ENCODE results near the gene REX1BD. TPM values are rescaled to one million over a fixed set of nuclear protein-coding genes. Genes with fewer than 3 reads are reported as not detected.
"Not testable (repeated sequence)": the region's sequence is repeated elsewhere in the genome, so short reads cannot be mapped to it uniquely, and the experiment has no call there.

REX1BD gene
- total RNA-seq (10 to 100 TPM; 33.3 to 67.1 TPM), polyA plus RNA-seq (100 to 1,000 TPM in 1 of 2 donors, 10 to 100 TPM in 1; 22.9 to 192 TPM)
- long read RNA-seq, donor 1, transcript REX1BD-205 (4 exons, 1,081 nt) = minor isoform, 13 of 57 reads
- long read RNA-seq, donor 1, transcript REX1BD-201 (5 exons, 839 nt) = major isoform, 15 of 57 reads
- long read RNA-seq, donor 1, transcript REX1BD-202 (5 exons, 702 nt) = minor isoform, 6 of 57 reads
- long read RNA-seq, donor 1, partial matches to known transcripts = 13 of 57 reads
- long read RNA-seq, donor 1, other reads (novel, unspliced or antisense) = 3 of 57 reads
- long read RNA-seq, donor 2, transcript REX1BD-202 (5 exons, 702 nt) = minor isoform, 6 of 52 reads
- long read RNA-seq, donor 2, transcript REX1BD-201 (5 exons, 839 nt) = minor isoform, 5 of 52 reads
- long read RNA-seq, donor 2, transcript REX1BD-205 (4 exons, 1,081 nt) = major isoform, 8 of 52 reads
- long read RNA-seq, donor 2, partial matches to known transcripts = 29 of 52 reads
- long read RNA-seq, donor 2, other reads (novel, unspliced or antisense) = 1 of 52 reads

DNA sequence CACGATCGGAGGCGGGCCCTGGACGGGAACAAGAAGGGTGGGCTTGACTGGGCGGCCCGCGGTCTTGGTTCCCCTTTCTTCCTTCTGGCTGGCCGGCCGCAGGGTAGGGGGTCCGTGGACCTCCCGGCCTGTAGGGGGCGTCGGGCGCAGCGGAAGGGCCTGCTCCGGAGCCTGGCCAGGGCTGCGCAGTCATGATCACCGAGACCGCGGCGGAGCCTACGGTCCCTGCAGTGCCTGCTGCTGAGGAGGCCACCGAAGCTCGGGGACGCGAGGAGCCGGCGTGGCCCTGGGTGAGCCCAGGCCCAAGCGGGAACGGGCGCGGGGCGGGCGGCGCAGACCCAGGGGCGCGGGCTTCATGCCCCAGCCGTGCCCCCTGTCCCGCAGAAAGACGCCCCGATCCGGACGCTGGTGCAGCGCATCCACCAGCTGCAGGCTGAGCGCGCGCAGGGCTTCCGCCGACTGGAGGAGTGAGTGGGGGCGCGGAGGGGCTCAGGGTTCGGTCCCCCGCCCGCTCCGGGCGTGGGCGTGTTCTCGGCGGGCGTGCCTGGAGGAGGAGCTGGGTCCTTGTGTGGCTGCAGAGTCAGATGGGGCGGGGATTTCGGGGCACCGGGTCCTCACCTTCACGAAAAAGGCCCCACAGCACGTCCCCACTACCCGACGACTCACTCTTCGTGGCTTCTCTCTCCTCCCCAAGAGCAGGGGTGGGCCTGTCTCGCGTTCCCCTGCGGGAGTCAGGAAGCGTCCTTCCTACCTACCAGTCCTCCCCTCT lies at the start of gene REX1BD:
Gene REX1BD (plus strand): TSS at position 188 of the 769 bp plus-strand sequence. CDS start 4 bp downstream, at position 192.
- intact Hi-C loops (cut with DNase I) = loop anchor here in 1 of 2 donors (5.0 kb wide), 1 partner anchor 131 kb away; no protein-coding TSS in a partner anchor
- peak; percentile 92 for ATAC-seq (ENCODE audit: low FRiP score)
- DNase-seq = peak; percentile 95
- 1% methylated on average over 63 to 72 of the region's 72 CpGs for WGBS, 2 donors
- Histone ChIP-seq H3K4me1 (ENCODE audit: control insufficient read depth in 1 of 2, insufficient read depth in 2 of 2, low read length in 2 of 2) (no peaks in the 10 kb centered on the region), H3K4me3 (ENCODE audit: low read length in 2 of 2) (peak within 1 kb of the TSS; percentile 68 to 80), H3K36me3 (ENCODE audit: control insufficient read depth in 1 of 2, insufficient read depth in 2 of 2, low read length in 1 of 2) (no peaks in the 10 kb centered on the region), H3K27me3 (ENCODE audit: control insufficient read depth in 1 of 2, insufficient read depth in 2 of 2, low read length in 1 of 2) (no peaks in the 10 kb centered on the region), H3K27ac (ENCODE audit: low read depth in 1 of 2, low read length in 2 of 2) (peak within 1 kb of the TSS in 1 of 2 donors; percentile 79), H3K9me3 (ENCODE audit: control insufficient read depth, low read length) (no peaks in the 10 kb centered on the region)

DNA sequence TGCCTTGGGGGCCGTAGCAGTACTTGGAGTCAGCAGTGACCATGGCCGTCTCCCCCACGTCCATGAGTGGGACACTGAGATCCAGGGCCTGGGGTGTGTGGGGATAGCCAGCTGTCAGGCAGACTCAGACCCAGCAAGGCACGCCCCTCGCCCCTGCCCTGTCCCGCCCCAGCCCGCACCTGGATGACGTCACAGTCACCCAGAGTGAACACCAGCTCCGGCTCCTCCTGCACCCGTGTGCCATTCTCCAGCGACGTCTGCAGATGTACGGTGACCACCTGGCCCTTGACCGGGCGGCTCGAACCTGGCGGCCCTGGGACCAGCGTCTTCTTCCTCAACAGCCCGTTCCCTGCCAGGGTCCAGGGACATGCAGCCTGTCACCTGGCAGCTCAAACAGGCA lies 49.2 kb upstream of the REX1BD start:
- Histone ChIP-seq H3K36me3 (ENCODE audit: control insufficient read depth in 1 of 2, insufficient read depth in 2 of 2, low read length in 1 of 2) (peaks cover 0 to 6% of the 10 kb centered on the region in 2 donors), H3K27me3 (ENCODE audit: control insufficient read depth in 1 of 2, insufficient read depth in 2 of 2, low read length in 1 of 2) (no peaks in the 10 kb centered on the region), H3K9me3 (ENCODE audit: control insufficient read depth, low read length) (no peaks in the 10 kb centered on the region), H3K4me1 (ENCODE audit: control insufficient read depth in 1 of 2, insufficient read depth in 2 of 2, low read length in 2 of 2) (no peaks in the 10 kb centered on the region), H3K4me3 (ENCODE audit: low read length in 2 of 2) (no peak overlapping the region), H3K27ac (ENCODE audit: low read depth in 1 of 2, low read length in 2 of 2) (no peak overlapping the region)
- DNase-seq (no peak), ATAC-seq (ENCODE audit: low FRiP score) (no peak)
- intact Hi-C loops (cut with DNase I) = no loop called here
- 94 to 95% methylated on average over 18 to 19 of the region's 19 CpGs for WGBS, 2 donors

- H3K27me3 ChIP-seq (ENCODE audit: control insufficient read depth in 1 of 2, insufficient read depth in 2 of 2, low read length in 1 of 2); H3K27ac ChIP-seq (ENCODE audit: low read depth in 1 of 2, low read length in 2 of 2); H3K9me3 ChIP-seq (ENCODE audit: control insufficient read depth, low read length); intact Hi-C loops (cut with DNase I); H3K36me3 ChIP-seq (ENCODE audit: control insufficient read depth in 1 of 2, insufficient read depth in 2 of 2, low read length in 1 of 2); H3K4me1 ChIP-seq (ENCODE audit: control insufficient read depth in 1 of 2, insufficient read depth in 2 of 2, low read length in 2 of 2); ATAC-seq (ENCODE audit: low FRiP score); H3K4me3 ChIP-seq (ENCODE audit: low read length in 2 of 2); DNase-seq: not testable (repeated sequence)
- WGBS, 2 donors = 94 to 100% methylated on average over 1 of the region's 1 CpG
Observed at GRCh38 chr19:18540200-18540599, 48.4 kb upstream of the REX1BD start.

GRCh38 chr19:18541258-18541991 lies 47.2 kb upstream of the REX1BD start:
- 78% methylated on average over 19 to 21 of the region's 21 CpGs for WGBS, 2 donors
- Histone ChIP-seq H3K27ac (ENCODE audit: low read depth in 1 of 2, low read length in 2 of 2) (no peak overlapping the region), H3K27me3 (ENCODE audit: control insufficient read depth in 1 of 2, insufficient read depth in 2 of 2, low read length in 1 of 2) (no peaks in the 10 kb centered on the region), H3K4me1 (ENCODE audit: control insufficient read depth in 1 of 2, insufficient read depth in 2 of 2, low read length in 2 of 2) (no peaks in the 10 kb centered on the region), H3K9me3 (ENCODE audit: control insufficient read depth, low read length) (no peaks in the 10 kb centered on the region), H3K4me3 (ENCODE audit: low read length in 2 of 2) (no peak overlapping the region), H3K36me3 (ENCODE audit: control insufficient read depth in 1 of 2, insufficient read depth in 2 of 2, low read length in 1 of 2) (peaks cover 0 to 6% of the 10 kb centered on the region in 2 donors)
- intact Hi-C loops (cut with DNase I) = no loop called here
- no peak for ATAC-seq (ENCODE audit: low FRiP score)
- DNase-seq = no peak

GRCh38 chr19:18541992-18542940 lies 46.3 kb upstream of the REX1BD start:
- Histone ChIP-seq H3K36me3 (ENCODE audit: control insufficient read depth in 1 of 2, insufficient read depth in 2 of 2, low read length in 1 of 2) (peaks cover 0 to 4% of the 10 kb centered on the region in 2 donors), H3K27ac (ENCODE audit: low read depth in 1 of 2, low read length in 2 of 2) (peak overlapping the region in 1 of 2 donors; percentile 1), H3K4me3 (ENCODE audit: low read length in 2 of 2) (peak overlapping the region; percentile 97 to 99), H3K27me3 (ENCODE audit: control insufficient read depth in 1 of 2, insufficient read depth in 2 of 2, low read length in 1 of 2) (no peaks in the 10 kb centered on the region), H3K9me3 (ENCODE audit: control insufficient read depth, low read length) (no peaks in the 10 kb centered on the region), H3K4me1 (ENCODE audit: control insufficient read depth in 1 of 2, insufficient read depth in 2 of 2, low read length in 2 of 2) (no peaks in the 10 kb centered on the region)
- WGBS, 2 donors = 15 to 17% methylated on average over 11 of the region's 11 CpGs
- intact Hi-C loops (cut with DNase I) = no loop called here
- DNase-seq (no peak), ATAC-seq (ENCODE audit: low FRiP score) (peak; percentile 8)

GRCh38 chr19:18542941-18543813 lies 45.4 kb upstream of the REX1BD start, which contains the start of gene FKBP8:
Gene FKBP8 (minus strand): TSS chr19:18543573. CDS start chr19:18541970, 1,603 bp downstream.
- intact Hi-C loops (cut with DNase I) = loop anchor here in 1 of 2 donors (1.0 kb wide), 1 partner anchor 13 kb away; no protein-coding TSS in a partner anchor
- ATAC-seq (ENCODE audit: low FRiP score) (peak; percentile 96), DNase-seq (peak; percentile 98)
- Histone ChIP-seq H3K4me1 (ENCODE audit: control insufficient read depth in 1 of 2, insufficient read depth in 2 of 2, low read length in 2 of 2) (no peaks in the 10 kb centered on the region), H3K27ac (ENCODE audit: low read depth in 1 of 2, low read length in 2 of 2) (peak within 1 kb of the TSS; percentile 33 to 72), H3K4me3 (ENCODE audit: low read length in 2 of 2) (peak within 1 kb of the TSS; percentile 97 to 99), H3K9me3 (ENCODE audit: control insufficient read depth, low read length) (no peaks in the 10 kb centered on the region), H3K36me3 (ENCODE audit: control insufficient read depth in 1 of 2, insufficient read depth in 2 of 2, low read length in 1 of 2) (peaks cover 0 to under 1% of the 10 kb centered on the region in 2 donors), H3K27me3 (ENCODE audit: control insufficient read depth in 1 of 2, insufficient read depth in 2 of 2, low read length in 1 of 2) (no peaks in the 10 kb centered on the region)
- WGBS, 2 donors = 1% methylated on average over 48 to 86 of the region's 86 CpGs
